Liver (tissue), 9 donors: ENCODE data around the gene LDLRAD4. TPM values are rescaled to one million over a fixed set of nuclear protein-coding genes. Genes with fewer than 3 reads are reported as not detected.

ENCODE experiments used
- DNase-seq: peaks from one replicate; pipeline ENCODE4 v3.0.0-alpha.2; 2017; ENCODE audit warnings: low spot score
- H3K27ac ChIP-seq, 2 donors: one replicate each; pipeline ENCODE4 v1.7.0; 2013; ENCODE audit warnings: inconsistent platforms in 2 of 2, low read length in 2 of 2, control low read depth in 1 of 2, low read depth in 1 of 2, mild to moderate bottlenecking in 1 of 2
- H3K27me3 ChIP-seq, 4 donors: one replicate each; pipeline versions ENCODE4 v1.6.1 to v1.7.0; 2013; ENCODE audit warnings: low read length in 3 of 4, inconsistent platforms in 1 of 4, mild to moderate bottlenecking in 1 of 4, moderate library complexity in 1 of 4; ENCODE audit not compliant: control insufficient read depth in 4 of 4, insufficient read depth in 4 of 4
- H3K36me3 ChIP-seq, 4 donors: one replicate each; pipeline versions ENCODE4 v1.6.1 to v1.7.0; 2013; ENCODE audit warnings: low read length in 3 of 4, mild to moderate bottlenecking in 3 of 4, low read depth in 1 of 4, moderate library complexity in 1 of 4; ENCODE audit not compliant: control insufficient read depth in 4 of 4, insufficient read depth in 3 of 4
- H3K4me1 ChIP-seq, 4 donors: one replicate each; pipeline versions ENCODE4 v1.6.1 to v1.7.0; 2013; ENCODE audit warnings: low read length in 3 of 4, mild to moderate bottlenecking in 3 of 4, moderate library complexity in 1 of 4; ENCODE audit not compliant: control insufficient read depth in 4 of 4, insufficient read depth in 4 of 4
- H3K4me3 ChIP-seq, 3 donors: one replicate each; pipeline versions ENCODE4 v1.6.1 to v1.7.0; 2013; ENCODE audit warnings: low read length in 3 of 3, control low read depth in 1 of 3, low read depth in 1 of 3, mild to moderate bottlenecking in 1 of 3
- H3K9ac ChIP-seq, 2 donors: one replicate each; pipeline ENCODE4 v1.7.0; 2013; ENCODE audit warnings: low read length in 2 of 2, mild to moderate bottlenecking in 2 of 2, moderate library complexity in 2 of 2, control low read depth in 1 of 2, low read depth in 1 of 2
- H3K9me3 ChIP-seq, 4 donors: one replicate each; pipeline versions ENCODE4 v1.6.1 to v1.7.0; 2013; ENCODE audit warnings: low read length in 3 of 4; ENCODE audit not compliant: control insufficient read depth in 4 of 4
- ATF3 ChIP-seq: IDR thresholded peaks from 2 replicates; pipeline ENCODE4 v1.6.1; 2016; ENCODE audit warnings: antibody characterized with exemption
- CTCF ChIP-seq: fragments of 150-350 bp; IDR thresholded peaks from 2 replicates; pipeline ENCODE4 v1.5.1; 2017; ENCODE audit warnings: improper control_type of control experiment, low read depth, low read length; ENCODE audit not compliant: missing input control
- EGR1 ChIP-seq, 2 donors: IDR thresholded peaks; 2 replicates each; pipeline ENCODE4 v1.6.1; 2016 to 2018; ENCODE audit warnings: antibody characterized with exemption in 2 of 2, low read depth in 2 of 2
- FOXA1 ChIP-seq: IDR thresholded peaks from 2 replicates; pipeline ENCODE4 v1.6.1; 2016; ENCODE audit warnings: antibody characterized with exemption
- FOXA2 ChIP-seq: IDR thresholded peaks from 2 replicates; pipeline ENCODE4 v1.6.1; 2016; ENCODE audit warnings: antibody characterized with exemption
- GABPA ChIP-seq, 2 donors: IDR thresholded peaks in 1 of 2; conservative IDR thresholded peaks in 1 of 2; 2 replicates each; pipeline ENCODE4 v1.6.1; 2016; ENCODE audit warnings: antibody characterized with exemption in 2 of 2, mild to moderate bottlenecking in 1 of 2, moderate library complexity in 1 of 2
- HNF4A ChIP-seq, 2 donors: conservative IDR thresholded peaks; 2 replicates each; pipeline ENCODE4 v1.6.1; 2016; ENCODE audit warnings: antibody characterized with exemption in 2 of 2, mild to moderate bottlenecking in 2 of 2
- HNF4G ChIP-seq: IDR thresholded peaks from 2 replicates; pipeline ENCODE4 v1.6.1; 2016; ENCODE audit warnings: antibody characterized with exemption
- JUND ChIP-seq, 2 donors: IDR thresholded peaks; 2 replicates each; pipeline ENCODE4 v1.6.1; 2016; ENCODE audit warnings: antibody characterized with exemption in 2 of 2
- NR2F2 ChIP-seq: IDR thresholded peaks from 2 replicates; pipeline ENCODE4 v1.6.1; 2016; ENCODE audit warnings: antibody characterized with exemption
- RAD21 ChIP-seq, 2 donors: IDR thresholded peaks; 2 replicates each; pipeline ENCODE4 v1.6.1; 2016; ENCODE audit warnings: antibody characterized with exemption in 2 of 2, mild to moderate bottlenecking in 2 of 2
- RXRA ChIP-seq, 2 donors: IDR thresholded peaks; 2 replicates each; pipeline ENCODE4 v1.6.1; 2017 to 2018; ENCODE audit warnings: antibody characterized with exemption in 2 of 2, mild to moderate bottlenecking in 1 of 2
- SP1 ChIP-seq: IDR thresholded peaks from 2 replicates; pipeline ENCODE4 v1.6.1; 2018; ENCODE audit warnings: antibody characterized with exemption, mild to moderate bottlenecking
- TAF1 ChIP-seq: conservative IDR thresholded peaks from 2 replicates; pipeline ENCODE4 v1.6.1; 2016; ENCODE audit warnings: antibody characterized with exemption, mild to moderate bottlenecking
- YY1 ChIP-seq: IDR thresholded peaks from 2 replicates; pipeline ENCODE4 v1.6.1; 2016; ENCODE audit warnings: antibody characterized with exemption, mild to moderate bottlenecking
- WGBS: extraction: QIAGEN DNeasy Blood & Tissue Kit; methylation state at CpG from one replicate; pipeline ENCODE4 v1.1.7; 2013; 5-methylcytosine and 5-hydroxymethylcytosine counted together
- polyA plus RNA-seq, 2 donors: library from polyadenylated mRNA; stranded (reverse) in 1 of 2; unstranded in 1 of 2; fragments of 200-250 nt in 1 of 2; fragments of >200 nt in 1 of 2; fragmentation: Nextera tagmentation in 1 of 2; extraction: Ambion mirVana in 1 of 2; gene quantifications; one replicate each; pipeline versions ENCODE4 v1.2.1 to v1.2.3, GENCODE V29; 2013 to 2015
- total RNA-seq, 2 donors: library from RNA; depleted of rRNA; stranded (reverse); fragments of >200 nt; gene quantifications; one replicate each; pipeline ENCODE4 v1.2.3, GENCODE V29; 2014
- TF ChIP-seq, protein P1 (sequence below): IDR thresholded peaks from 2 replicates; pipeline ENCODE4 v1.6.1; 2016; ENCODE audit warnings: antibody characterized with exemption, mild to moderate bottlenecking
- TF ChIP-seq, protein P2 (sequence below): IDR thresholded peaks from 2 replicates; pipeline ENCODE4 v1.6.1; 2016; ENCODE audit warnings: antibody characterized with exemption
- TF ChIP-seq, protein P3 (sequence below): IDR thresholded peaks from 2 replicates; pipeline ENCODE4 v1.6.1; 2016; ENCODE audit warnings: antibody characterized with exemption
- donor health status: healthy.
- donor health status: healthy.
- donor health status: healthy.
- donor health status: healthy.
- donor health status: healthy.

The LDLRAD4 gene
- total and polyA plus RNA-seq, 4 donors: 4.8 to 41.7 (median 12.7) TPM

DNA sequence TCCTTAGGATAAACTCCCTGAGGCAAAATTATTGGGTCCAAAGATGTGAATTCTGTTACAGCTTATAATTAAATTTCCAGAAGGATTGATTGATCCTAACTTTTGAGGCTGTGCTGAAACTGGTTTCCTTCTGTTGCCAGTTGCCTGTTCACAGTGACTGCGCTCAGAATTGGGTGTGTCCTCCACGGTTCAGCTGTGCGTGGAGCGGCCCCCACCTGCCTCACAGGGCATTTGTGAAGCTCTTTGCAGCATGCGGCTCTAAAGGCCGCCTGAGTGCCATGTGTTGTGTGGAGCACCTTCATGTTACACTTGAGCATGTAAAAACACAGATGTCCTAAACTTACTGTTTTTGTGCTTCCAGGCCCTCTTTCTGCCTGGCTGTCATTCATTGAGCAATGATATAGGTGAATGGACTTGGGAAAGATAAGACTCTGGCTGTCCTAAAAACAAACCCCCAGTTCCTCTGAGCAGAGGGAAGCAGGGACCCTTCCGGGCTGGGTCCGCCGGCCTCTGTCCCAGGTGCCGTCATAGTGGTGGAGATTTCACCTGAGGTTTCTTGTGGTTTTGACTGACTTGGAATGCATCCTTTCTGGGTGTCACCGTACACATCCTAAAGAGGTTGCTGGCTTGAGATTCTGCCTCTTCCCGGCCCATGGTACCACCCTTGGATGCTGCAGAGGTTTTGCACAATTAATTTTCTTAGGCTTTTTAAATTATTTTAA is 173.6 kb downstream of the LDLRAD4 start:
- DNase-seq: no peak
- no peaks in the 10 kb centered on the region for H3K27me3 ChIP-seq

GRCh38 chr18:13392899-13393298 is 174.3 kb downstream of the LDLRAD4 start:
- H3K27ac ChIP-seq: no peak overlapping the region
- peaks cover 3 to 16% (median 4%) of the 10 kb centered on the region in 4 donors for H3K36me3 ChIP-seq
- TF ChIP-seq JUND (IDR thresholded peaks at IDR 0.05) (no peak), HNF4A (conservative IDR thresholded peaks at IDR 0.05) (no peak), FOXA2 (no peak), TAF1 (no peak), RXRA (IDR thresholded peaks at IDR 0.05) (no peak), HNF4G (no peak), SP1 (no peak), ATF3 (no peak), NR2F2 (no peak), RAD21 (IDR thresholded peaks at IDR 0.05) (no peak), FOXA1 (no peak), CTCF (no peak), YY1 (no peak), GABPA (IDR thresholded peaks at IDR 0.05 in 1 of 2, conservative IDR thresholded peaks at IDR 0.05 in 1 of 2) (no peak), EGR1 (IDR thresholded peaks at IDR 0.05; ENCODE audit: low read depth in 2 of 2) (no peak)
- TF ChIP-seq, protein P1, sequence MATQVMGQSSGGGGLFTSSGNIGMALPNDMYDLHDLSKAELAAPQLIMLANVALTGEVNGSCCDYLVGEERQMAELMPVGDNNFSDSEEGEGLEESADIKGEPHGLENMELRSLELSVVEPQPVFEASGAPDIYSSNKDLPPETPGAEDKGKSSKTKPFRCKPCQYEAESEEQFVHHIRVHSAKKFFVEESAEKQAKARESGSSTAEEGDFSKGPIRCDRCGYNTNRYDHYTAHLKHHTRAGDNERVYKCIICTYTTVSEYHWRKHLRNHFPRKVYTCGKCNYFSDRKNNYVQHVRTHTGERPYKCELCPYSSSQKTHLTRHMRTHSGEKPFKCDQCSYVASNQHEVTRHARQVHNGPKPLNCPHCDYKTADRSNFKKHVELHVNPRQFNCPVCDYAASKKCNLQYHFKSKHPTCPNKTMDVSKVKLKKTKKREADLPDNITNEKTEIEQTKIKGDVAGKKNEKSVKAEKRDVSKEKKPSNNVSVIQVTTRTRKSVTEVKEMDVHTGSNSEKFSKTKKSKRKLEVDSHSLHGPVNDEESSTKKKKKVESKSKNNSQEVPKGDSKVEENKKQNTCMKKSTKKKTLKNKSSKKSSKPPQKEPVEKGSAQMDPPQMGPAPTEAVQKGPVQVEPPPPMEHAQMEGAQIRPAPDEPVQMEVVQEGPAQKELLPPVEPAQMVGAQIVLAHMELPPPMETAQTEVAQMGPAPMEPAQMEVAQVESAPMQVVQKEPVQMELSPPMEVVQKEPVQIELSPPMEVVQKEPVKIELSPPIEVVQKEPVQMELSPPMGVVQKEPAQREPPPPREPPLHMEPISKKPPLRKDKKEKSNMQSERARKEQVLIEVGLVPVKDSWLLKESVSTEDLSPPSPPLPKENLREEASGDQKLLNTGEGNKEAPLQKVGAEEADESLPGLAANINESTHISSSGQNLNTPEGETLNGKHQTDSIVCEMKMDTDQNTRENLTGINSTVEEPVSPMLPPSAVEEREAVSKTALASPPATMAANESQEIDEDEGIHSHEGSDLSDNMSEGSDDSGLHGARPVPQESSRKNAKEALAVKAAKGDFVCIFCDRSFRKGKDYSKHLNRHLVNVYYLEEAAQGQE: no peak
- TF ChIP-seq, protein P2, sequence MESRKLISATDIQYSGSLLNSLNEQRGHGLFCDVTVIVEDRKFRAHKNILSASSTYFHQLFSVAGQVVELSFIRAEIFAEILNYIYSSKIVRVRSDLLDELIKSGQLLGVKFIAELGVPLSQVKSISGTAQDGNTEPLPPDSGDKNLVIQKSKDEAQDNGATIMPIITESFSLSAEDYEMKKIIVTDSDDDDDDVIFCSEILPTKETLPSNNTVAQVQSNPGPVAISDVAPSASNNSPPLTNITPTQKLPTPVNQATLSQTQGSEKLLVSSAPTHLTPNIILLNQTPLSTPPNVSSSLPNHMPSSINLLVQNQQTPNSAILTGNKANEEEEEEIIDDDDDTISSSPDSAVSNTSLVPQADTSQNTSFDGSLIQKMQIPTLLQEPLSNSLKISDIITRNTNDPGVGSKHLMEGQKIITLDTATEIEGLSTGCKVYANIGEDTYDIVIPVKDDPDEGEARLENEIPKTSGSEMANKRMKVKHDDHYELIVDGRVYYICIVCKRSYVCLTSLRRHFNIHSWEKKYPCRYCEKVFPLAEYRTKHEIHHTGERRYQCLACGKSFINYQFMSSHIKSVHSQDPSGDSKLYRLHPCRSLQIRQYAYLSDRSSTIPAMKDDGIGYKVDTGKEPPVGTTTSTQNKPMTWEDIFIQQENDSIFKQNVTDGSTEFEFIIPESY: no peak
- TF ChIP-seq, protein P3, sequence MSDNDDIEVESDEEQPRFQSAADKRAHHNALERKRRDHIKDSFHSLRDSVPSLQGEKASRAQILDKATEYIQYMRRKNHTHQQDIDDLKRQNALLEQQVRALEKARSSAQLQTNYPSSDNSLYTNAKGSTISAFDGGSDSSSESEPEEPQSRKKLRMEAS: no peak
- H3K27me3 ChIP-seq: no peaks in the 10 kb centered on the region
- 87% methylated on average over 8 of the region's 8 CpGs for WGBS
- peaks cover 0 to 12% (median 5%) of the 10 kb centered on the region in 4 donors for H3K4me1 ChIP-seq
- no peak overlapping the region for H3K4me3 ChIP-seq
- no peaks in the 10 kb centered on the region for H3K9me3 ChIP-seq
- DNase-seq: no peak
- no peak overlapping the region for H3K9ac ChIP-seq

More for the DNA sequence above, 173.6 kb downstream of the LDLRAD4 start:
- H3K27ac ChIP-seq: no peak overlapping the region
- no peak overlapping the region for H3K9ac ChIP-seq
- TF ChIP-seq RAD21 (IDR thresholded peaks at IDR 0.05) (peak in 1 of 2 donors; percentile 4), HNF4G (no peak)
- peaks cover 4 to 18% (median 6%) of the 10 kb centered on the region in 4 donors for H3K36me3 ChIP-seq
- H3K4me3 ChIP-seq: no peak overlapping the region
- H3K9me3 ChIP-seq: no peaks in the 10 kb centered on the region
- peaks cover 0 to 12% (median 5%) of the 10 kb centered on the region in 4 donors for H3K4me1 ChIP-seq
- 96% methylated on average over 12 of the region's 12 CpGs for WGBS
